ENCODE data around the gene SUPT20H. TPM values are rescaled to one million over a fixed set of nuclear protein-coding genes. Genes with fewer than 3 reads are reported as not detected.

Gene SUPT20H
- total and polyA plus RNA-seq, 2 experiments from 2014 or later = 68.7 to 98.2 TPM

- H3K79me2 ChIP-seq (replicated peaks; ENCODE audit: insufficient read depth) = no peaks in the 10 kb centered on the region
- H3K27ac ChIP-seq (ENCODE audit: low read depth) = no peak overlapping the region
- H3K4me3 ChIP-seq = no peak overlapping the region
- no peaks in the 10 kb centered on the region for H3K27me3 ChIP-seq (ENCODE audit: insufficient read depth)
- H3F3A ChIP-seq (replicated peaks; ENCODE audit: low read depth) = no peaks in the 10 kb centered on the region
- Mint-ChIP-seq H3K4me3 (no peak overlapping the region), H3K27me3 (ENCODE audit: insufficient read depth, low read depth, poor library complexity) (no peaks in the 10 kb centered on the region), H3K9me3 (no peaks in the 10 kb centered on the region), H3K4me1 (no peaks in the 10 kb centered on the region), H3K27ac (no peak overlapping the region), H3K36me3 (ENCODE audit: low read depth) (peaks cover 65% of the 10 kb centered on the region)
- no peak for TF ChIP-seq POLR2AphosphoS5 (IDR thresholded peaks at IDR 0.05; ENCODE audit: low read depth)
- no peak for TF ChIP-seq ETS1 (IDR thresholded peaks at IDR 0.05)
- no peak for TF ChIP-seq ZNF331 (CRISPR knock-in tag; IDR thresholded peaks at IDR 0.05; ENCODE audit: low read depth)
- TF ChIP-seq JUNB (IDR thresholded peaks at IDR 0.05; ENCODE audit: unreplicated experiment) = no peak
- no peak for TF ChIP-seq EZH2 (IDR thresholded peaks at IDR 0.05; ENCODE audit: low read depth, unreplicated experiment)
- TF ChIP-seq EZH2phosphoT487 (IDR thresholded peaks at IDR 0.05; ENCODE audit: unreplicated experiment) = no peak
- no peak for TF ChIP-seq CREB1 (CRISPR knock-in tag; IDR thresholded peaks at IDR 0.05; ENCODE audit: low read depth)
- TF ChIP-seq ZNF462 (CRISPR knock-in tag; IDR thresholded peaks at IDR 0.05) = no peak
- no peak for TF ChIP-seq CTCF (conservative IDR thresholded peaks at IDR 0.05; ENCODE audit: low read depth in 2 of 2)
- no peak for TF ChIP-seq NANOG (IDR thresholded peaks at IDR 0.05; ENCODE audit: borderline replicate concordance)
- TF ChIP-seq REST (IDR thresholded peaks at IDR 0.05; ENCODE audit: unreplicated experiment) = no peak
- no peak for TF ChIP-seq STAT1 (IDR thresholded peaks at IDR 0.05; ENCODE audit: unreplicated experiment)
- no peaks in the 10 kb centered on the region; the same call in 1 of the 2 replicates for H4K20me1 ChIP-seq (replicated peaks; ENCODE audit: insufficient read depth)
- no peak for DNase-seq (ENCODE audit: low spot score)
- H3K4me1 ChIP-seq (ENCODE audit: insufficient read depth) = no peaks in the 10 kb centered on the region
- ATAC-seq = no peak
- H3K36me3 ChIP-seq (ENCODE audit: insufficient read depth) = peaks cover 68% of the 10 kb centered on the region
- H3K4me2 ChIP-seq = no peak overlapping the region
- H2AFZ ChIP-seq = no peak overlapping the region
- no peaks in the 10 kb centered on the region for H3K9me2 ChIP-seq (ENCODE audit: insufficient read depth)
Measured at GRCh38 chr13:37027639-37028038, 31.8 kb downstream of the SUPT20H start.
